Kidney tubule cell (primary cell): ENCODE data around the gene ADGRG3.

Experiments
- DNase-seq: peaks from one replicate; pipeline ENCODE4 v3.0.0-alpha.2; 2018; ENCODE audit warnings: low spot score

The ADGRG3 gene

DNA sequence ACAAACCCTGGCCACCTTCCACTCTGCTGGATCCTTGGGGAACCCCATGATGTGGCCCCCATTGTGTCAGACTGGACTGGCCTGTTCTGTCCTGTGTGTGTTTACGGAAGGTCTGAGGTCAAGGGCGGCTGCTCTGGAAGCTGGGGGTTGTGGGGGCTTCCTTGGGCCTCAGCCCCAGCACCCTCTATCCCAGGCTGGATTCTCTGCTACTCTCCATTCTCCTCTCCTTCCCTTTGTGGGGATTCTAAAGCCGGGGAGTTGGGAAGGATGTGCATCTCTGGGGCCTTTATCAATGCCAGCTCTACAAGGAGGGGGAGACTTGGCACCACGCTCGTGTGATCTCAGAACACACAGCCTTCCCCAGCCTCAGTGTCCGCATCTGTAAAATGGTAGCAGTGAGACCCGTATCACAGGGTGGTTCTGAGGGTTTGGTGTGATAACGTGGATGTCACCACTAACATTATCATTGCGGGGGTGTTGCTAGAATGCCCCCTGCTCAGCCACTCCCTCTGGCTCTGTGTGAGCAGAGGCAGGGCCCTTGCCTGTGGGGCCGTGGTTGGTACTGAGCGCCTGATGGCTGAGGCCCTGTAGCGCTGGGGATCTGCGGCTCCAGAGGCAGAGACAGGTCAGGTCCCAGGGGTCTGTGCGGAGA is 21.6 kb upstream of the ADGRG3 start:
- DNase-seq: no peak

- peak; percentile 37 for DNase-seq
Measured at GRCh38 chr16:57647136-57647875, 20.8 kb upstream of the ADGRG3 start.

- DNase-seq: no peak
Measured at GRCh38 chr16:57648125-57648524, 20.0 kb upstream of the ADGRG3 start.

DNA sequence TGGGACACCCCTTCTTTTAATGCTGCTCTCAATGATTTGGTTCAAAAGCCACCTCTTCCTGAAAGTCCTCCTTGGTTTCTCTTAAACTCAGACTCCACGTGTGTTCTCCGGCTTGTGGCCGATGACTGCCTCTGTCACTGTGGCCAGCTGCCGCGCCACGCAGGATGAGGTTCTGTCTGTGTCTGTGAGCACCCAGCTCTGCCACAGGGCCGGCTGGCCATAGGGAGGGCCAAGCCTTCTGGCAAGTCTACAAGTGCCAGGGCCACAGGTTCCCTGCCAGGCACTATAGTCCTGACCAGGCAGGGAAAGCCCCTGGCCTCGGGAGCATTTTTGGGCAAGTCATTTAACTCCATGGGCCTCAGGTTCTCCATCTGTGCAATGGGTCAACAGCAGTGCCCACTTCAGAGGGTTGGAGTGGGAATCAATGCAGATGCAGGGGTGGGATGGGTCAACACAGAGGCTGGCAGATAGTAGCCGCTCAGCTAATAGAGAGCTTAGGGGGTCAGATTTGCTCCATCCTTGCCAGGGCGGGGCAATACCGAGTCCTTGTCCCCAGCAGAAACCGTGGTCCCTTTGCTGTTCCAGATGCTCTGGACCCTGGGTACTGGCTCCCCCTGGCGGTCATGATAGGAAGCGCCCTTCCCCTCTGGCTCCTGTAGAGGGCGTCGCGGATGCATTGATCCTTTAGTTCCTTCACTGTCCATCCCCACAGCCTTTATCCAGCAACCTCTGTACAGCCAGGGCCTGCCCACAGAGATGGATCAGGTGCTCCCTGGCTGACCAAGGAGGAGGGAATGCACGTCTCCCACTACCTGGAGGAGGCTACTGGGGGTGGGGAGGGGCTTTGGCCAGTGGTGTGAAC is 19.3 kb upstream of the ADGRG3 start:
- DNase-seq: peak; percentile 82

GRCh38 chr16:57649443-57649751 is 18.7 kb upstream of the ADGRG3 start:
- no peak for DNase-seq

- no peak for DNase-seq
Measured at GRCh38 chr16:57649846-57650245, 18.3 kb upstream of the ADGRG3 start.

- DNase-seq: no peak
Measured at GRCh38 chr16:57651344-57652333, 16.5 kb upstream of the ADGRG3 start.

- no peak for DNase-seq
Measured at GRCh38 chr16:57652695-57653471, 15.2 kb upstream of the ADGRG3 start.

DNA sequence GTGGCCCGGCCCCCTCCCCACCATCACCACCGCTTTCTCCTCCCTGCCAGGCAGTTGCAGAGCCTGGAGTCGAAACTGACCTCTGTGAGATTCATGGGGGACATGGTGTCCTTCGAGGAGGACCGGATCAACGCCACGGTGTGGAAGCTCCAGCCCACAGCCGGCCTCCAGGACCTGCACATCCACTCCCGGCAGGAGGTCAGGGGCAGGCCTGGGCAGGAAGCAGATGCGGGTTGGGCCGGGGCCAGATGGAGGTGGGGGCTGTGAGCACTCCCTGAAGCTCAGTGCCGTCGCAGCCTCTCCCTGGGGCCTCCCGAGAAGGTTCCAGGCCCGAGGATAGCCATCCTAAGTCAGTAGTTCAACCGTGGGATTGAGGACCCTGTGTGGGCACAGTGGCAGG is 14.2 kb upstream of the ADGRG3 start:
- DNase-seq: no peak

DNA sequence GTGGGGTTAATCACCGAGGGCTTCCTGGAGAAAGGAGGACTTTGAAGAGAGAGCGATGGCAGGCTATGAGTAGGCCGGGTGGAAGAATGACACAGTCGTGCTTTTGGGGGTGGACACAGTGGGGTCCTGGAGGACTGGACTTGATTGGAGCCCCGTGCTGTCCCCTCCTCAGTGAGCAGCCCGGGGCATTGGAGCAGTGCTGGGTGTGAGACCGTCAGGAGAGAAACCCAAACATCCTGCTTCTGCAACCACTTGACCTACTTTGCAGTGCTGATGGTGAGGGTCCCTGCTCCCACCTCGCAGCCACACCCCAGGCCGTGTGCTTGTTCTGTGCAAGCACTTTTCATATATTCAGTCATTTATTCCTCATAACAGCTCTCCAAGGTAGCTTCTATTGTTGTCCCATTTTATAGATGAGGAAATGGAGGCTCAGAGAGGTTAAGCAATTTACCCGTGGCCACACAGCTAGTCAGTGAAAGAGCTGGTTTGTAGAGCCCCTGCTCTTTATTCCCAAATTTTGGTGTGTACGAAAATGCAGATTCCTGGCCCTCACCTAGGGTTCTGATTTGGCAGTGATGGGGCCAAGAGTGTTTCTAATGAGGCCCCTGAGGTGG is 11.7 kb upstream of the ADGRG3 start:
- DNase-seq: no peak

GRCh38 chr16:57657228-57657627 is 10.9 kb upstream of the ADGRG3 start:
- DNase-seq: no peak

DNA sequence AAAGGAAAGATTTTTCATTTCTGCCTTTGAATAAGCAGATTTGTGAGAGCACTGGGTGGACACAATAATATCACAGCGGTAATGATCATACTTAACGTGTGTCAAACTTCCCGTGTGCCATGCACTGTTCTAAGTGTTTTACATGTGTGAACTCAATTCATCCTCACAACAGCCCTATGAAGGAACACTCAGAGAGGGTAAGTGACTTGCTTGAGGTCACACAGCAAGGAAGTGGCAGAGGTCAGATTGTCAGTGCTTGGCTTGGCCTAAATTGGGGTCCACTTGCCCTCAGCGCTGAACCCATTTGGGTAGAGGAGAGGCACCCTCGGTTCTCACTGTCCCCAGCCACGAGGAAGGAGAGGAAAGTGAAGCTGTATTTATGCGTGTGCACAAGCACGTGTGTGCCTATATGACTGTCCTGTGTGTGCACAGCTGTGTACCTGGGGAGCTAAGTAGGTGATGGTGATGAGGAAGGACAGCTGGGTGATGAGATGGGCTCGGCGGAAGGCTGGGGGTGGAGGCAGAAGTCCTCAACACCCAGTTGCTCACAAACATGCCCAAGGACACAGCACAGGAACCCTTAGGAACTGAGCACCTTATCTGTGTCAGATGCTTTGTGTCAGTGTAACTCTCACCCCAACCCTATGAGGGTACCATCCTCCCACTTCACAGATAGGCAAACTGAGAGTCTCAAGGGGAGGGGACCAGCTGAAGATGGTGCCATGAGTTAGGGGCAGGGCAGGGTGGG is 9.8 kb upstream of the ADGRG3 start:
- DNase-seq: no peak

GRCh38 chr16:57658878-57659674 is 9.0 kb upstream of the ADGRG3 start:
- no peak for DNase-seq

GRCh38 chr16:57660715-57661463 is 7.2 kb upstream of the ADGRG3 start:
- no peak for DNase-seq

GRCh38 chr16:57661510-57661909 is 6.6 kb upstream of the ADGRG3 start:
- DNase-seq: no peak

DNA sequence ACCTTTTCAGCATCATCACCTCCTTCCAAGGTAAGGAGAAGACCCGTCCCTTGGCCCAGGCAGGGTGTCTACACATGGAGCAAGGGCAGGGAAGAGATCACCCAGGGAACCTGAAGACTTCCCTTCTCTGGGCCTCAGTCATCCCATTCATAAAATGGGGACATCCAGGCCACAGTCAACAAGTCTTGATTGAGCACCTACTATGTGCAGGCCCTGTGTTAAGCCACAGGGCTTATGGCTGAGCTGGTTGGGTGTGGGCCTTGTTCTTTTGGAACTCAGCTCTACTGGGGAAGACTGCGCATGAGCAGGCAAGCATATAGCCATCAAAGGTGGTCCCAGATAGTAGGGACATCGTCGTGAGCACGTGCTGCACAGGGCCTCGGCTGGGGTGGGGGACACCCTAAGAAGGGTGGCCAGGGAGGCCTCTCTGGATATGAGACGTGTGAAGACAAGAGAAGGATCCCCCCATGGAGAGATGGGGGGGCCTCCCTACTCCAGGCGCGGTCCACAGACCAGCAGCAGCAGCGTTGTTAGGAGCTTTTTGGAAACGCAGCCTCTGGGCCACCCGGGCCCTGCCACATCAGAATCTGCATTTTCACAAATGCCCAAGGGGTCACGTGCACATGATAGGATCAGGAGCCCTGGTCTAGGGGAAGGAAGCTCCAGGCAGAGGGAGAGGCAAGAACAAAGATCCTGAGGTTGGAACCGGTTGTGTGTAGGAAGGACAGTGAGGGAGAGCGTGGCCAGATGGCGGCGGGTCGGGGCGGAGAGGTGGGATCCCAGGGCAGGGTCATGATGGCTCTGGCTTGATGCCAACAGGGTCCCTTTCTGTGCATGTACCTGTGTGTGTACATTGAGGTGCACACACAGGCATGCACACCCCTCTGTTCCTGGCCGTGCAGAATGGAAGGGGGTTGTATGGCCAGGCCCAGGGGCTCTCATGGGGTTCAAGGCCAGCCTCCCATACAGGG is 5.9 kb upstream of the ADGRG3 start:
- DNase-seq: no peak

GRCh38 chr16:57663436-57663835 is 4.7 kb upstream of the ADGRG3 start:
- DNase-seq: no peak
